K562 (cell line): ENCODE data around the gene ADD3. TPM values are rescaled to one million over a fixed set of nuclear protein-coding genes. Genes with fewer than 3 reads are reported as not detected.

Source experiments
- ATAC-seq: fragments of 200-7000 bp; cut with Tn5 transposase; 3 replicates; pipeline ENCODE4 v1.9.1; 2020; ENCODE audit warnings: moderate library complexity
- BruUV-seq: library from RNA; stranded (reverse); fragments of 400-500 nt; replicated peaks from 2 replicates; lab custom pipeline; 2021; lab: Mats Ljungman, UMichigan
- CTCF ChIA-PET: fragments of 300-600 bp; formaldehyde crosslinking; extraction: SDS; loops from one replicate; lab custom pipeline; 2021; ENCODE audit warnings: low intra/inter-chr PET ratio; lab: Yijun Ruan, JAX
- POLR2A ChIA-PET: fragments of 300-600, 350-650 bp; sonication (Branson Sonifier 250); formaldehyde crosslinking; extraction: SDS; loops from one replicate; lab custom pipeline; 2021; ENCODE audit warnings: antibody characterized with exemption, inconsistent platforms; lab: Yijun Ruan, JAX
- DNase-seq, 4 experiments: peaks; one replicate each; pipeline versions ENCODE4 v3.0.0 to v3.0.0-alpha.2; 2011 to 2018; ENCODE audit warnings: low spot score in 3 of 4, mixed read lengths in 3 of 4; ENCODE audit errors: extremely low read depth in 1 of 4
- FAIRE-seq: peaks from 2 replicates; lab custom pipeline; 2011; peaks lifted over from hg19 to GRCh38; lab: Jason Lieb, UNC
- H2AFZ ChIP-seq: 2 replicates; pipeline ENCODE4 v1.6.0; 2011; ENCODE audit warnings: low read depth, low read length, control low read depth, inconsistent platforms
- H3K27ac ChIP-seq: fragments of 200-600 bp; 3 replicates; pipeline ENCODE4 v1.8.0; 2011; ENCODE audit warnings: low read depth, mild to moderate bottlenecking, control low read depth, inconsistent platforms, low read length, moderate library complexity, mixed read lengths; ENCODE audit errors: extremely low read depth
- H3K27me3 ChIP-seq, 2 experiments: fragments of 300-600 bp in 1 of 2; 2 replicates in 1 of 2; 3 replicates in 1 of 2; pipeline versions ENCODE4 v1.6.0 to v1.8.0; 2011; ENCODE audit warnings: inconsistent platforms in 2 of 2, low read length in 2 of 2, mild to moderate bottlenecking in 1 of 2, mixed read lengths in 1 of 2, moderate library complexity in 1 of 2; ENCODE audit not compliant: control insufficient read depth in 2 of 2, insufficient read depth in 2 of 2
- H3K36me3 ChIP-seq: fragments of 300-600 bp; 3 replicates; pipeline ENCODE4 v1.8.0; 2011; ENCODE audit warnings: mild to moderate bottlenecking, low read length, inconsistent platforms; ENCODE audit not compliant: control insufficient read depth, insufficient read depth
- H3K4me1 ChIP-seq, 2 experiments: fragments of 200-600 bp in 1 of 2; replicated peaks in 1 of 2; 2 replicates in 1 of 2; 3 replicates in 1 of 2; pipeline versions ENCODE4 v1.5.1 to v1.8.0; 2011; ENCODE audit warnings: inconsistent platforms in 2 of 2, low read length in 2 of 2, mild to moderate bottlenecking in 1 of 2, mixed read lengths in 1 of 2, moderate library complexity in 1 of 2; ENCODE audit not compliant: control insufficient read depth in 2 of 2, insufficient read depth in 2 of 2
- H3K4me2 ChIP-seq: 2 replicates; pipeline ENCODE4 v1.6.1; 2011; ENCODE audit warnings: low read length, control low read depth, inconsistent platforms, mixed read lengths; ENCODE audit not compliant: insufficient read depth
- H3K4me3 ChIP-seq: fragments of 200-600 bp; sonication (generic), shearing (Covaris generic); 2 replicates; pipeline ENCODE4 v1.5.1; 2016; ENCODE audit warnings: control low read depth, inconsistent platforms
- H3K79me2 ChIP-seq: fragments of 200-600 bp; 3 replicates; pipeline ENCODE4 v1.8.0; 2011; ENCODE audit warnings: low read length, inconsistent platforms; ENCODE audit not compliant: control insufficient read depth, insufficient read depth
- H3K9ac ChIP-seq, 2 experiments: 2 replicates each; pipeline versions ENCODE4 v1.6.0 to v1.6.1; 2011; ENCODE audit warnings: low read depth in 2 of 2, low read length in 2 of 2, control low read depth in 1 of 2, inconsistent platforms in 1 of 2, mild to moderate bottlenecking in 1 of 2, mixed read lengths in 1 of 2; ENCODE audit not compliant: insufficient read depth in 1 of 2
- H3K9me1 ChIP-seq: one replicate; pipeline ENCODE4 v1.6.0; 2011; ENCODE audit warnings: inconsistent platforms, mild to moderate bottlenecking, low read length, moderate library complexity; ENCODE audit not compliant: control insufficient read depth, insufficient read depth
- H3K9me3 ChIP-seq: replicated peaks from 2 replicates; pipeline ENCODE4 v1.5.1; 2011; ENCODE audit warnings: low read depth, low read length, inconsistent platforms; ENCODE audit not compliant: control insufficient read depth, insufficient read depth
- H4K20me1 ChIP-seq: replicated peaks from 2 replicates; pipeline ENCODE4 v1.6.1; 2011; ENCODE audit warnings: low read length, inconsistent platforms, mixed read lengths; ENCODE audit not compliant: control insufficient read depth, insufficient read depth
- E2F3 ChIP-seq: fragments of 250-450 bp; sonication (Bioruptor Pico); IDR thresholded peaks from 2 replicates; pipeline ENCODE4 v1.4.0; 2020; ENCODE audit warnings: mild to moderate bottlenecking
- FUS ChIP-seq: fragments of 200-400 bp; formaldehyde crosslinking; optimal IDR thresholded peaks from 2 replicates; pipeline ENCODE3; 2017; ENCODE audit warnings: low read depth, low read length
- HNRNPH1 ChIP-seq: fragments of 200-400 bp; formaldehyde crosslinking; optimal IDR thresholded peaks from 2 replicates; pipeline ENCODE3; 2017; ENCODE audit warnings: low read depth, mild to moderate bottlenecking, low read length, moderate library complexity
- MCM3 ChIP-seq: fragments of 450-650 bp; IDR thresholded peaks from 2 replicates; pipeline ENCODE4 v1.6.1; 2016
- NR2C2 ChIP-seq, 2 experiments: fragments of 200-800 bp in 1 of 2; sonication (Bioruptor generic) in 1 of 2; sonication (generic) in 1 of 2; formaldehyde crosslinking in 1 of 2; IDR thresholded peaks; 2 replicates each; pipeline versions ENCODE4 v1.6.1 to v1.8.0; 2016 to 2022; ENCODE audit warnings: mild to moderate bottlenecking in 1 of 2, missing compliant biosample characterization in 1 of 2, missing genetic modification characterization in 1 of 2, missing genetic modification reagents in 1 of 2
- PTRF ChIP-seq: fragments of 450-650 bp; IDR thresholded peaks from 2 replicates; pipeline ENCODE4 v1.6.1; 2016; ENCODE audit warnings: mild to moderate bottlenecking, missing genetic modification characterization, missing compliant biosample characterization
- RBM15 ChIP-seq: fragments of 200-400 bp; formaldehyde crosslinking; IDR thresholded peaks from 2 replicates; pipeline ENCODE4 v1.6.1; 2018; ENCODE audit warnings: mild to moderate bottlenecking, low read length, moderate library complexity; ENCODE audit not compliant: insufficient read depth
- RHOXF2B ChIP-seq: fragments of 250-450 bp; sonication (Bioruptor Pico); conservative IDR thresholded peaks from 2 replicates; pipeline ENCODE4 v1.5.1; 2021
- SMAD1 ChIP-seq: fragments of 150-350 bp; IDR thresholded peaks from 2 replicates; pipeline ENCODE4 v1.6.1; 2014; ENCODE audit warnings: low read length, low read depth; ENCODE audit not compliant: partially characterized antibody
- TAF15 ChIP-seq: fragments of 200-400 bp; formaldehyde crosslinking; IDR thresholded peaks from 2 replicates; pipeline ENCODE4 v1.6.1; 2017; ENCODE audit warnings: mild to moderate bottlenecking, low read depth, low read length, moderate library complexity
- ZNF644 ChIP-seq: fragments of 200-800 bp; sonication (Bioruptor generic); IDR thresholded peaks from 2 replicates; pipeline ENCODE4 v1.6.1; 2016; ENCODE audit warnings: low read depth, missing genetic modification characterization, missing compliant biosample characterization
- ZNF707 ChIP-seq: fragments of 250-450 bp; sonication (Bioruptor Pico); conservative IDR thresholded peaks from 2 replicates; pipeline ENCODE4 v1.8.0; 2022; ENCODE audit warnings: inconsistent platforms, mild to moderate bottlenecking, moderate library complexity
- ZNF830 ChIP-seq: fragments of 250-450 bp; sonication (Bioruptor Pico); IDR thresholded peaks from 2 replicates; pipeline ENCODE4 v1.5.0; 2021; ENCODE audit warnings: mild to moderate bottlenecking
- ZSCAN32 ChIP-seq: fragments of 450-650 bp; formaldehyde crosslinking; IDR thresholded peaks from 2 replicates; pipeline ENCODE4 v1.4.0; 2020; ENCODE audit warnings: mild to moderate bottlenecking, moderate library complexity
- WGBS: fragments of 100-300 bp; shearing (Covaris generic); methylation state at CpG from one replicate; pipeline ENCODE4 v1.1.6; 2016; ENCODE audit warnings: low coverage, mixed read lengths; ENCODE audit not compliant: insufficient coverage; ENCODE audit errors: missing lambda C conversion rate; 5-methylcytosine and 5-hydroxymethylcytosine counted together
- in situ Hi-C: fragments of 300-500 bp; cut with MboI; formaldehyde crosslinking; loops from 4 replicates; pipeline ENCODE4 v1.15.0; 2018; ENCODE audit warnings: inconsistent platforms, mixed read lengths
- intact Hi-C: fragments of 100-400 bp; cut with micrococcal nuclease; formaldehyde crosslinking; loops from 2 replicates; pipeline ENCODE4 v1.14.2; 2022
- polyA plus RNA-seq, 8 experiments: library from polyadenylated mRNA; depleted of rRNA in 4 of 8; stranded (reverse) in 5 of 8; unstranded in 3 of 8; fragments of >200 nt; fragmentation: Nextera tagmentation in 2 of 8; fragmentation: Illumina TruSeq in 1 of 8; extraction: Ambion mirVana in 2 of 8; extraction: Trizol in 1 of 8; gene quantifications; 2 replicates each; pipeline versions ENCODE4 v1.2.1 to v1.2.3, GENCODE V29; 2011 to 2014; ENCODE audit warnings: inconsistent platforms in 1 of 8, missing spikeins in 1 of 8
- total RNA-seq, 7 experiments: library from RNA; depleted of rRNA in 6 of 7; stranded (reverse); fragments of >200 nt in 6 of 7; fragmentation: Illumina TruSeq in 2 of 7; extraction: Trizol in 2 of 7; gene quantifications; 2 replicates each; pipeline versions ENCODE4 v1.2.1 to v1.2.3, GENCODE V29; 2011 to 2021; ENCODE audit warnings: low replicate concordance in 1 of 7
- TF ChIP-seq, protein P1 (sequence below): fragments of 450-650 bp; IDR thresholded peaks from 2 replicates; pipeline ENCODE4 v1.6.1; 2014; ENCODE audit warnings: low read depth, mild to moderate bottlenecking, moderate library complexity, borderline replicate concordance
- TF ChIP-seq, protein P2 (sequence below): fragments of 450-650 bp; IDR thresholded peaks from 2 replicates; pipeline ENCODE4 v1.6.1; 2017; ENCODE audit warnings: antibody characterized with exemption
- TF ChIP-seq, protein P3 (sequence below): fragments of 450-650 bp; formaldehyde crosslinking; IDR thresholded peaks from 2 replicates; pipeline ENCODE4 v1.4.0; 2022; ENCODE audit warnings: mild to moderate bottlenecking, moderate library complexity

Gene ADD3
- total and polyA plus RNA-seq, 9 of the 15 experiments (the other 6 are each of a cell fraction or from before 2014, with no cell fraction given): 13.2 to 125 (median 31.7) TPM

DNA sequence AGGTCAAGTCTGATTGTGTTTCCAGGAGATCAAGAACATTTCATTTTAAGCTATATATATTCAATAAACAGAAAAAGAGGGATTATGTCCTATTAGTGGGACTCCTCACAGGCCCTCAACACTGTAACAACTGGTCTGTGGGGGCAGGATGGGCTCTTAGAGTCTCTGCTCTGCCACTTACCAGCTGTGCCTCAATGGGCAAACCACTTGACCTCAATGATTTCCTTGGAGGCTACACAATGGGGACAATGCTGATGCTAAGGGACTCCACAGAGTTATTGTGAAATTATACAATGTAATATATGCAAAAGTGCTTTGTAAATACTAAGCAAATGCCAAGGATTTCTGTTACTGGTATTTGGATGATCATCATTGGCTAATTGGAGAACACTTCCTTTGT is 166.4 kb downstream of the ADD3 start (continued):
- TF ChIP-seq SMAD1: no peak
- TF ChIP-seq, protein P1, sequence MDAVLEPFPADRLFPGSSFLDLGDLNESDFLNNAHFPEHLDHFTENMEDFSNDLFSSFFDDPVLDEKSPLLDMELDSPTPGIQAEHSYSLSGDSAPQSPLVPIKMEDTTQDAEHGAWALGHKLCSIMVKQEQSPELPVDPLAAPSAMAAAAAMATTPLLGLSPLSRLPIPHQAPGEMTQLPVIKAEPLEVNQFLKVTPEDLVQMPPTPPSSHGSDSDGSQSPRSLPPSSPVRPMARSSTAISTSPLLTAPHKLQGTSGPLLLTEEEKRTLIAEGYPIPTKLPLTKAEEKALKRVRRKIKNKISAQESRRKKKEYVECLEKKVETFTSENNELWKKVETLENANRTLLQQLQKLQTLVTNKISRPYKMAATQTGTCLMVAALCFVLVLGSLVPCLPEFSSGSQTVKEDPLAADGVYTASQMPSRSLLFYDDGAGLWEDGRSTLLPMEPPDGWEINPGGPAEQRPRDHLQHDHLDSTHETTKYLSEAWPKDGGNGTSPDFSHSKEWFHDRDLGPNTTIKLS: no peak
- TF ChIP-seq ZNF830 (CRISPR knock-in tag): no peak
- TF ChIP-seq E2F3 (CRISPR knock-in tag): no peak

DNA sequence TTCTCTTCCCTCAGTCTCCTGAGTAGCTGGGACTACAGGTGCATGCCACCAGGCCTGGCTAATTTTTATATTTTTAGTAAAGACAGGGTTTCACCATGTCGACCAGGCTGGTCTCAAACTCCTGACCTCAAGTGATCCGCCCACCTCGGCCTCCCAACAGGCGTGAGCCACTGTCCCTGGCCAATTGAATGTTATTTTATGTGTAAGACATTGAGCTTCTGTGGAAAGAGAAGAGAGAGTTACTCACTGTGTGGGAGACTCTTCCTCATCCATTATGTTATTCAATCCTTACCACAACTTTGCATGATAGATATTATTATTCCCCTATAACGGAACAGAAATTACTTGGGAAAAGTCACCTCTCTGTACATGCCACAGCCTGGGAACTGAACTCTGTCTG is 167.0 kb downstream of the ADD3 start:
- no peak overlapping the region for H3K9ac ChIP-seq
- no TSS peak for BruUV-seq
- ATAC-seq: no peak
- FAIRE-seq: no peak
- no peaks in the 10 kb centered on the region for H3K9me3 ChIP-seq
- POLR2A ChIA-PET: interaction anchor here (0.6 to 1.4 kb wide), 2 partner anchors 11 to 32 kb away, joined by 3 read pairs; partner anchors contain the start of gene MXI1
- no peak overlapping the region for H3K4me3 ChIP-seq
- CTCF ChIA-PET: no interaction called here
- H4K20me1 ChIP-seq: no peaks in the 10 kb centered on the region
- WGBS: 65% methylated on average over 4 of the region's 5 CpGs
- in situ Hi-C loops: no loop called here
- no peaks in the 10 kb centered on the region for H3K36me3 ChIP-seq
- intact Hi-C loops: no loop called here
- H3K4me1 ChIP-seq: peaks cover 0 to 2% of the 10 kb centered on the region in 2 experiments; a peak in 1 of 5 replicates
- no peak overlapping the region for H3K27ac ChIP-seq
- H2AFZ ChIP-seq: no peak overlapping the region
- H3K27me3 ChIP-seq: peaks cover 0 to 11% of the 10 kb centered on the region in 2 experiments; a peak in 3 of 5 replicates
- no peaks in the 10 kb centered on the region for H3K9me1 ChIP-seq
- H3K79me2 ChIP-seq: no peaks in the 10 kb centered on the region
- DNase-seq: no peak
- no peak overlapping the region for H3K4me2 ChIP-seq
- TF ChIP-seq HNRNPH1: no peak
- TF ChIP-seq RBM15: no peak
- TF ChIP-seq MCM3: no peak
- no peak for TF ChIP-seq ZNF707 (CRISPR knock-in tag)
- no peak for TF ChIP-seq PTRF (tag)
- TF ChIP-seq TAF15: no peak
- TF ChIP-seq, protein P2, sequence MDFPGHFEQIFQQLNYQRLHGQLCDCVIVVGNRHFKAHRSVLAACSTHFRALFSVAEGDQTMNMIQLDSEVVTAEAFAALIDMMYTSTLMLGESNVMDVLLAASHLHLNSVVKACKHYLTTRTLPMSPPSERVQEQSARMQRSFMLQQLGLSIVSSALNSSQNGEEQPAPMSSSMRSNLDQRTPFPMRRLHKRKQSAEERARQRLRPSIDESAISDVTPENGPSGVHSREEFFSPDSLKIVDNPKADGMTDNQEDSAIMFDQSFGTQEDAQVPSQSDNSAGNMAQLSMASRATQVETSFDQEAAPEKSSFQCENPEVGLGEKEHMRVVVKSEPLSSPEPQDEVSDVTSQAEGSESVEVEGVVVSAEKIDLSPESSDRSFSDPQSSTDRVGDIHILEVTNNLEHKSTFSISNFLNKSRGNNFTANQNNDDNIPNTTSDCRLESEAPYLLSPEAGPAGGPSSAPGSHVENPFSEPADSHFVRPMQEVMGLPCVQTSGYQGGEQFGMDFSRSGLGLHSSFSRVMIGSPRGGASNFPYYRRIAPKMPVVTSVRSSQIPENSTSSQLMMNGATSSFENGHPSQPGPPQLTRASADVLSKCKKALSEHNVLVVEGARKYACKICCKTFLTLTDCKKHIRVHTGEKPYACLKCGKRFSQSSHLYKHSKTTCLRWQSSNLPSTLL: no peak
- no peak for TF ChIP-seq ZNF644 (tag)
- TF ChIP-seq, protein P3, sequence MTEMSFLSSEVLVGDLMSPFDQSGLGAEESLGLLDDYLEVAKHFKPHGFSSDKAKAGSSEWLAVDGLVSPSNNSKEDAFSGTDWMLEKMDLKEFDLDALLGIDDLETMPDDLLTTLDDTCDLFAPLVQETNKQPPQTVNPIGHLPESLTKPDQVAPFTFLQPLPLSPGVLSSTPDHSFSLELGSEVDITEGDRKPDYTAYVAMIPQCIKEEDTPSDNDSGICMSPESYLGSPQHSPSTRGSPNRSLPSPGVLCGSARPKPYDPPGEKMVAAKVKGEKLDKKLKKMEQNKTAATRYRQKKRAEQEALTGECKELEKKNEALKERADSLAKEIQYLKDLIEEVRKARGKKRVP (CRISPR knock-in tag): no peak
- no peak for TF ChIP-seq RHOXF2B (CRISPR knock-in tag)
- no peak for TF ChIP-seq NR2C2 (CRISPR knock-in tag; IDR thresholded peaks at IDR 0.05)
- no peak for TF ChIP-seq NR2C2 (tag; IDR thresholded peaks at IDR 0.05)
- no peak for TF ChIP-seq ZSCAN32
- TF ChIP-seq FUS: no peak
